HG02981 (cell line): ENCODE data around the gene FBXO41.
A peak's percentile ranks its signal among the peaks of the same experiment; 100 is the strongest.

Source experiments
- ATAC-seq: cut with Tn5 transposase; IDR thresholded peaks from one replicate; pipeline ENCODE4 v1.9.1; 2021; ENCODE audit warnings: mild to moderate bottlenecking, moderate library complexity; ENCODE audit not compliant: unreplicated experiment

Gene FBXO41

GRCh38 chr2:73214120-73215035 lies 69.9 kb downstream of the FBXO41 start, which contains the start of gene SMYD5:
Gene SMYD5 (plus strand): TSS chr2:73214245. CDS start chr2:73214267, 22 bp downstream.
- peak; percentile 89 for ATAC-seq

GRCh38 chr2:73212448-73213176 lies 71.7 kb downstream of the FBXO41 start:
- peak; percentile 70 for ATAC-seq

- ATAC-seq = no peak
Measured at GRCh38 chr2:73212098-73212447, 72.2 kb downstream of the FBXO41 start.

- ATAC-seq = no peak
Measured at GRCh38 chr2:73210696-73211095, 73.6 kb downstream of the FBXO41 start.

GRCh38 chr2:73210019-73210418 lies 74.3 kb downstream of the FBXO41 start:
- no peak for ATAC-seq

GRCh38 chr2:73208258-73208657 lies 76.0 kb downstream of the FBXO41 start:
- ATAC-seq = no peak

- no peak for ATAC-seq
Measured at GRCh38 chr2:73205611-73206010, 78.7 kb downstream of the FBXO41 start.
